Osteoblast (primary cell): ENCODE results near the gene RNF41. TPM values are rescaled to one million over a fixed set of nuclear protein-coding genes. Genes with fewer than 3 reads are reported as not detected.
"Not testable (repeated sequence)": the region's sequence is repeated elsewhere in the genome, so short reads cannot be mapped to it uniquely, and the experiment has no call there.

Source experiments
- DNase-seq: peaks from one replicate; pipeline ENCODE4 v3.0.0; 2011; ENCODE audit warnings: low spot score, mixed read lengths; ENCODE audit not compliant: insufficient read length; ENCODE audit errors: missing footprints
- H2AFZ ChIP-seq: 2 replicates; pipeline ENCODE4 v1.6.0; 2011; ENCODE audit warnings: mild to moderate bottlenecking, low read length
- H3K27ac ChIP-seq: 2 replicates; pipeline ENCODE4 v1.5.1; 2011; ENCODE audit warnings: mild to moderate bottlenecking, low read depth, low read length, moderate library complexity
- H3K27me3 ChIP-seq: 2 replicates; pipeline ENCODE4 v1.6.0; 2012; ENCODE audit warnings: mild to moderate bottlenecking, control low read depth, inconsistent platforms, low read length, moderate library complexity; ENCODE audit not compliant: insufficient read depth
- H3K36me3 ChIP-seq: 2 replicates; pipeline ENCODE4 v1.5.1; 2011; ENCODE audit warnings: mild to moderate bottlenecking, low read length, control low read depth, moderate library complexity; ENCODE audit not compliant: insufficient read depth
- H3K4me1 ChIP-seq: 2 replicates; pipeline ENCODE4 v1.5.1; 2011; ENCODE audit warnings: mild to moderate bottlenecking, low read length, control low read depth, moderate library complexity; ENCODE audit not compliant: insufficient read depth
- H3K4me2 ChIP-seq: 2 replicates; pipeline ENCODE4 v1.6.0; 2011; ENCODE audit warnings: mild to moderate bottlenecking, low read length; ENCODE audit not compliant: insufficient read depth
- H3K4me3 ChIP-seq: fragments of 200-600 bp; sonication (generic); 3 replicates; pipeline ENCODE4 v1.5.1; 2012; ENCODE audit warnings: mild to moderate bottlenecking, low read length, inconsistent platforms; ENCODE audit not compliant: insufficient read depth
- H3K79me2 ChIP-seq: 2 replicates; pipeline ENCODE4 v1.6.0; 2012; ENCODE audit warnings: mild to moderate bottlenecking, low read length, control low read depth, inconsistent platforms; ENCODE audit not compliant: insufficient read depth
- H3K9me3 ChIP-seq: 2 replicates; pipeline ENCODE4 v1.5.1; 2011; ENCODE audit warnings: low read depth, low read length, control low read depth
- H4K20me1 ChIP-seq: 2 replicates; pipeline ENCODE4 v1.6.0; 2012; ENCODE audit warnings: mild to moderate bottlenecking, low read length, control low read depth; ENCODE audit not compliant: insufficient read depth
- CTCF ChIP-seq: IDR thresholded peaks from 2 replicates; pipeline ENCODE4 v1.5.1; 2011; ENCODE audit warnings: mild to moderate bottlenecking, low read depth, low read length, moderate library complexity; ENCODE audit errors: extremely low read depth
- total RNA-seq: library from RNA; depleted of rRNA; stranded (reverse); fragments of >200 nt; gene quantifications from 2 replicates; pipeline ENCODE4 v1.2.3, GENCODE V29; 2012

Gene RNF41
- total RNA-seq, 1 donor: 159 TPM

GRCh38 chr12:56158029-56158925 lies 63.4 kb downstream of the RNF41 start, which contains the start of gene MYL6:
TSS of gene MYL6 (plus strand) at chr12:56158359. CDS start at chr12:56158402, 43 bp downstream.
- Histone ChIP-seq H3K4me1 (peaks cover 28% of the 10 kb centered on the region), H4K20me1 (peaks cover 42% of the 10 kb centered on the region), H3K79me2 (peaks cover 46% of the 10 kb centered on the region), H3K4me2 (peak within 1 kb of the TSS; percentile 99), H3K9me3 (no peaks in the 10 kb centered on the region), H3K36me3 (peaks cover 53% of the 10 kb centered on the region), H3K4me3 (peak within 1 kb of the TSS; percentile 92), H3K27me3 (no peaks in the 10 kb centered on the region), H2AFZ (peak within 1 kb of the TSS; percentile 86), H3K27ac (peak within 1 kb of the TSS; percentile 87)
- no peak for TF ChIP-seq CTCF
- peak; percentile 97 for DNase-seq

- H2AFZ ChIP-seq: peak overlapping the region; percentile 86
- peaks cover 54% of the 10 kb centered on the region for H3K79me2 ChIP-seq
Measured at GRCh38 chr12:56157201-56158028, 64.3 kb downstream of the RNF41 start.

GRCh38 chr12:56156464-56157200 lies 65.1 kb downstream of the RNF41 start:
- Histone ChIP-seq H3K36me3 (peaks cover 37% of the 10 kb centered on the region), H2AFZ (peak overlapping the region; percentile 86), H3K4me1 (peaks cover 36% of the 10 kb centered on the region), H3K4me3 (peak overlapping the region; percentile 92), H4K20me1 (peaks cover 29% of the 10 kb centered on the region), H3K27ac (peak overlapping the region; percentile 73), H3K79me2 (peaks cover 50% of the 10 kb centered on the region), H3K4me2 (peak overlapping the region; percentile 99)
- H3K27me3 ChIP-seq, DNase-seq, H3K9me3 ChIP-seq: not testable (repeated sequence)

More at GRCh38 chr12:56157201-56158028, 64.3 kb downstream of the RNF41 start:
- Histone ChIP-seq H3K9me3 (no peaks in the 10 kb centered on the region), H3K36me3 (peaks cover 44% of the 10 kb centered on the region), H3K4me3 (peak overlapping the region; percentile 92), H4K20me1 (peaks cover 36% of the 10 kb centered on the region), H3K27me3 (no peaks in the 10 kb centered on the region), H3K4me2 (peak overlapping the region; percentile 99), H3K4me1 (peaks cover 34% of the 10 kb centered on the region), H3K27ac (peak overlapping the region; percentile 73)
- peak; percentile 95 for DNase-seq
- peak; percentile 74 for TF ChIP-seq CTCF

- no peak overlapping the region for H3K4me3 ChIP-seq
- no peaks in the 10 kb centered on the region for H3K9me3 ChIP-seq
- TF ChIP-seq CTCF: no peak
- H3K27ac ChIP-seq: no peak overlapping the region
- peaks cover 32% of the 10 kb centered on the region for H3K4me1 ChIP-seq
- H3K36me3 ChIP-seq: peaks cover 24% of the 10 kb centered on the region
- H3K79me2 ChIP-seq: peaks cover 38% of the 10 kb centered on the region
- H4K20me1 ChIP-seq: peaks cover 16% of the 10 kb centered on the region
- H3K4me2 ChIP-seq: no peak overlapping the region
- no peaks in the 10 kb centered on the region for H3K27me3 ChIP-seq
- H2AFZ ChIP-seq: no peak overlapping the region
- DNase-seq: no peak
Measured at GRCh38 chr12:56155256-56155845, 66.4 kb downstream of the RNF41 start.
